ENCODE measurements around the gene MN1. TPM values are rescaled to one million over a fixed set of nuclear protein-coding genes. Genes with fewer than 3 reads are reported as not detected.

Gene MN1
- polyA plus RNA-seq, 3 donors = 0.06 to 0.38 (median 0.29) TPM

GRCh38 chr22:27754247-27754887, 47.2 kb downstream of the MN1 start:
- H3K36me3 Mint-ChIP-seq = no peaks in the 10 kb centered on the region
- H3K4me1 Mint-ChIP-seq = peaks cover under 1% of the 10 kb centered on the region
- H3K9me3 Mint-ChIP-seq = no peaks in the 10 kb centered on the region
- no peaks in the 10 kb centered on the region for H4K20me1 ChIP-seq (ENCODE audit: insufficient read depth, low read length)
- no peaks in the 10 kb centered on the region for H3K9me3 ChIP-seq (replicated peaks in 1 of 2; ENCODE audit: control insufficient read depth in 1 of 2, insufficient read depth in 1 of 2, low read length in 2 of 2)
- no peaks in the 10 kb centered on the region for H3K27me3 ChIP-seq (ENCODE audit: control insufficient read depth in 2 of 2, insufficient read depth in 2 of 2, low read length in 2 of 2)
- H3K27ac ChIP-seq (ENCODE audit: low read depth in 1 of 2, low read length in 2 of 2) = no peak overlapping the region
- H3K4me3 Mint-ChIP-seq = no peak overlapping the region
- no peaks in the 10 kb centered on the region for H3K79me2 ChIP-seq (ENCODE audit: insufficient read depth, low read length)
- H2AFZ ChIP-seq (ENCODE audit: insufficient read depth, low read depth, low read length, poor library complexity, severe bottlenecking) = no peak overlapping the region
- H3K36me3 ChIP-seq (replicated peaks in 1 of 2; ENCODE audit: control insufficient read depth in 1 of 2, insufficient read depth in 2 of 2, low read length in 2 of 2) = no peaks in the 10 kb centered on the region
- intact Hi-C loops (cut with micrococcal nuclease) = no loop called here
- no peak overlapping the region for H3K9ac ChIP-seq (ENCODE audit: insufficient read depth, low read length, poor library complexity, severe bottlenecking)
- H3K4me3 ChIP-seq (replicated peaks in 1 of 3; ENCODE audit: low read depth in 2 of 3, low read length in 3 of 3) = no peak overlapping the region
- H3K27me3 Mint-ChIP-seq (ENCODE audit: low read depth in 3 of 3) = peaks cover 4 to 8% (median 5%) of the 10 kb centered on the region in 3 donors
- H3K4me1 ChIP-seq (ENCODE audit: control insufficient read depth in 1 of 2, insufficient read depth in 2 of 2, low read length in 2 of 2) = no peaks in the 10 kb centered on the region
- no peak for TF ChIP-seq CTCF (IDR thresholded peaks at IDR 0.05)
- no peak overlapping the region for H3K27ac Mint-ChIP-seq
- no peak overlapping the region for H3K4me2 ChIP-seq (replicated peaks; ENCODE audit: extremely low read depth, low read length, poor library complexity, severe bottlenecking)
- WGBS (ENCODE audit: insufficient coverage) = 92% methylated on average over 14 of the region's 19 CpGs
- no peak for DNase-seq

- Histone ChIP-seq H3K79me2 (ENCODE audit: insufficient read depth, low read length) (no peaks in the 10 kb centered on the region), H3K27me3 (ENCODE audit: control insufficient read depth in 2 of 2, insufficient read depth in 2 of 2, low read length in 2 of 2) (no peaks in the 10 kb centered on the region), H3K4me1 (ENCODE audit: control insufficient read depth in 1 of 2, insufficient read depth in 2 of 2, low read length in 2 of 2) (peaks cover 0 to 13% of the 10 kb centered on the region in 2 donors), H4K20me1 (ENCODE audit: insufficient read depth, low read length) (no peaks in the 10 kb centered on the region), H3K4me2 (replicated peaks; ENCODE audit: extremely low read depth, low read length, poor library complexity, severe bottlenecking) (no peak overlapping the region), H3K36me3 (replicated peaks in 1 of 2; ENCODE audit: control insufficient read depth in 1 of 2, insufficient read depth in 2 of 2, low read length in 2 of 2) (no peaks in the 10 kb centered on the region), H3K9me3 (replicated peaks in 1 of 2; ENCODE audit: control insufficient read depth in 1 of 2, insufficient read depth in 1 of 2, low read length in 2 of 2) (no peaks in the 10 kb centered on the region), H3K9ac (ENCODE audit: insufficient read depth, low read length, poor library complexity, severe bottlenecking) (no peak overlapping the region), H3K27ac (ENCODE audit: low read depth in 1 of 2, low read length in 2 of 2) (no peak overlapping the region), H3K4me3 (replicated peaks in 1 of 3; ENCODE audit: low read depth in 2 of 3, low read length in 3 of 3) (no peak overlapping the region), H2AFZ (ENCODE audit: insufficient read depth, low read depth, low read length, poor library complexity, severe bottlenecking) (no peak overlapping the region)
- Mint-ChIP-seq H3K9me3 (no peaks in the 10 kb centered on the region), H3K27ac (no peak overlapping the region), H3K4me3 (no peak overlapping the region), H3K36me3 (no peaks in the 10 kb centered on the region), H3K4me1 (peaks cover 16% of the 10 kb centered on the region), H3K27me3 (ENCODE audit: low read depth in 3 of 3) (peaks cover 4 to 14% (median 8%) of the 10 kb centered on the region in 3 donors)
- intact Hi-C loops (cut with micrococcal nuclease) = no loop called here
- no peak for TF ChIP-seq CTCF (IDR thresholded peaks at IDR 0.05)
- no peak for DNase-seq
- 98% methylated on average over 4 of the region's 4 CpGs for WGBS (ENCODE audit: insufficient coverage)
These were observed 48.8 kb downstream of the MN1 start for GRCh38 chr22:27752771-27753170.

Data from CD14-positive monocyte (primary cell).